GM12878 (cell line): ENCODE measurements around the gene UACA. TPM values are rescaled to one million over a fixed set of nuclear protein-coding genes. Genes with fewer than 3 reads are reported as not detected.

Source experiments
- ATAC-seq: fragments of 200-7000 bp; cut with Tn5 transposase; 3 replicates; pipeline ENCODE4 v1.9.1; 2020; ENCODE audit warnings: mild to moderate bottlenecking, moderate library complexity
- BruUV-seq: library from RNA; stranded (reverse); fragments of 400-500 nt; replicated peaks from 2 replicates; lab custom pipeline; 2021; lab: Mats Ljungman, UMichigan
- CTCF ChIA-PET: fragments of 300-600 bp; sonication (Branson Sonifier 250); formaldehyde crosslinking; extraction: SDS; loops from one replicate; lab custom pipeline; 2021; ENCODE audit warnings: inconsistent platforms; lab: Yijun Ruan, JAX
- POLR2A ChIA-PET: fragments of 350-600 bp; formaldehyde crosslinking; extraction: SDS; loops from one replicate; lab custom pipeline; 2021; ENCODE audit warnings: inconsistent platforms; lab: Charles Lee
- RAD21 ChIA-PET: fragments of 300-600 bp; sonication (Branson Sonifier 250); formaldehyde crosslinking; loops from one replicate; lab custom pipeline; 2023; ENCODE audit warnings: antibody characterized with exemption; ENCODE audit not compliant: unreplicated experiment; lab: Charles Lee
- SMC1A ChIA-PET: fragments of 300-600 bp; sonication (Branson Sonifier 250); formaldehyde crosslinking; loops from one replicate; lab custom pipeline; 2023; ENCODE audit not compliant: unreplicated experiment, uncharacterized antibody; lab: Charles Lee
- DNase-seq: peaks from one replicate; pipeline ENCODE4 v3.0.0-alpha.2; 2011; ENCODE audit warnings: low read depth, low spot score
- FAIRE-seq: peaks from 3 replicates; lab custom pipeline; 2011; peaks lifted over from hg19 to GRCh38; lab: Jason Lieb, UNC
- H2AFZ ChIP-seq: 2 replicates; pipeline ENCODE4 v1.6.0; 2011; ENCODE audit warnings: low read depth, low read length, control low read depth; ENCODE audit not compliant: control insufficient read depth
- H3K27ac ChIP-seq: 2 replicates; pipeline ENCODE4 v1.5.1; 2011; ENCODE audit warnings: control low read depth; ENCODE audit not compliant: control insufficient read depth, insufficient read depth
- H3K27me3 ChIP-seq, 2 experiments: replicated peaks in 1 of 2; 2 replicates each; pipeline versions ENCODE4 v1.6.0 to v1.6.1; 2011; ENCODE audit warnings: low read length in 1 of 2; ENCODE audit not compliant: control insufficient read depth in 2 of 2, insufficient read depth in 2 of 2
- H3K36me3 ChIP-seq, 2 experiments: 2 replicates each; pipeline ENCODE4 v1.5.1; 2011; ENCODE audit warnings: low read length in 1 of 2; ENCODE audit not compliant: control insufficient read depth in 2 of 2, insufficient read depth in 2 of 2
- H3K4me1 ChIP-seq: 2 replicates; pipeline ENCODE4 v1.6.1; 2011; ENCODE audit warnings: mild to moderate bottlenecking, low read length, moderate library complexity, mixed read lengths; ENCODE audit not compliant: control insufficient read depth, insufficient read depth
- H3K4me2 ChIP-seq: 2 replicates; pipeline ENCODE4 v1.6.0; 2011; ENCODE audit warnings: control low read depth; ENCODE audit not compliant: control insufficient read depth, insufficient read depth
- H3K4me3 ChIP-seq: fragments of 200-600 bp; sonication (generic); 2 replicates; pipeline ENCODE4 v1.5.1; 2016
- H3K79me2 ChIP-seq: 2 replicates; pipeline ENCODE4 v1.6.0; 2011; ENCODE audit warnings: low read length; ENCODE audit not compliant: control insufficient read depth, insufficient read depth
- H3K9ac ChIP-seq: 2 replicates; pipeline ENCODE4 v1.8.0; 2011; ENCODE audit warnings: low read length, control low read depth, mixed read lengths; ENCODE audit not compliant: control insufficient read depth, insufficient read depth
- H3K9me3 ChIP-seq: replicated peaks from 3 replicates; pipeline ENCODE4 v1.5.1; 2011; ENCODE audit warnings: mild to moderate bottlenecking, low read length; ENCODE audit not compliant: control insufficient read depth, insufficient read depth
- H4K20me1 ChIP-seq: 2 replicates; pipeline ENCODE4 v1.6.0; 2011; ENCODE audit not compliant: control insufficient read depth, insufficient read depth
- KDM1A ChIP-seq: fragments of 200-600 bp; sonication (generic); IDR thresholded peaks from 2 replicates; pipeline ENCODE4 v1.6.1; 2016; ENCODE audit warnings: borderline replicate concordance
- SRF ChIP-seq, 2 experiments: IDR thresholded peaks; 2 replicates each; pipeline ENCODE4 v1.6.1; 2011; ENCODE audit warnings: low read depth in 2 of 2, low read length in 2 of 2, mild to moderate bottlenecking in 1 of 2, moderate library complexity in 1 of 2
- SUPT20H ChIP-seq: IDR thresholded peaks from 2 replicates; pipeline ENCODE4 v1.6.1; 2011; ENCODE audit warnings: low read depth, mild to moderate bottlenecking, low read length, moderate library complexity, borderline replicate concordance; ENCODE audit not compliant: control insufficient read depth
- WGBS: methylation state at CpG from one replicate; pipeline ENCODE4 v1.1.6; 2016; ENCODE audit warnings: low lambda C conversion rate; ENCODE audit not compliant: insufficient replicate concordance, insufficient coverage; ENCODE audit errors: missing lambda C conversion rate; 5-methylcytosine and 5-hydroxymethylcytosine counted together
- in situ Hi-C: fragments of 300-500 bp; cut with MboI; formaldehyde crosslinking; loops from 9 replicates; pipeline ENCODE4 v1.14.3; 2018; ENCODE audit warnings: mixed read lengths
- intact Hi-C: fragments of 100-400 bp; cut with micrococcal nuclease; formaldehyde crosslinking; loops from one replicate; pipeline ENCODE4 v1.14.2; 2022; ENCODE audit not compliant: unreplicated experiment
- polyA plus RNA-seq, 11 experiments: library from polyadenylated mRNA; depleted of rRNA in 4 of 11; unstranded in 6 of 11; stranded (reverse) in 5 of 11; fragments of >200 nt; fragmentation: Nextera tagmentation in 4 of 11; fragmentation: Illumina TruSeq in 1 of 11; extraction: Ambion mirVana in 4 of 11; extraction: Trizol in 1 of 11; gene quantifications; 1 replicate in 1 of 11; 2 replicates in 10 of 11; pipeline versions ENCODE4 v1.2.1 to v1.2.3, GENCODE V29; 2011 to 2016; ENCODE audit warnings: inconsistent platforms in 2 of 11, missing spikeins in 2 of 11, low read depth in 1 of 11
- total RNA-seq, 4 experiments: library from RNA; depleted of rRNA in 3 of 4; stranded (reverse); fragments of >200 nt in 3 of 4; fragmentation: Illumina TruSeq in 1 of 4; extraction: Trizol in 1 of 4; gene quantifications; 2 replicates each; pipeline versions ENCODE4 v1.2.1 to v1.2.3, GENCODE V29; 2013 to 2021
- TF ChIP-seq, protein P1 (sequence below): fragments of 450-650 bp; IDR thresholded peaks from 2 replicates; pipeline ENCODE4 v1.6.1; 2017; ENCODE audit warnings: mild to moderate bottlenecking, moderate library complexity
- TF ChIP-seq, protein P2 (sequence below): fragments of 450-650 bp; IDR thresholded peaks from 2 replicates; pipeline ENCODE4 v1.6.1; 2018; ENCODE audit warnings: mild to moderate bottlenecking, low read depth, moderate library complexity; ENCODE audit not compliant: partially characterized antibody

The UACA gene
- total and polyA plus RNA-seq, 10 of the 15 experiments (the other 5 are each of a cell fraction or from before 2014, with no cell fraction given) = 0.30 to 4.0 (median 2.0) TPM

DNA sequence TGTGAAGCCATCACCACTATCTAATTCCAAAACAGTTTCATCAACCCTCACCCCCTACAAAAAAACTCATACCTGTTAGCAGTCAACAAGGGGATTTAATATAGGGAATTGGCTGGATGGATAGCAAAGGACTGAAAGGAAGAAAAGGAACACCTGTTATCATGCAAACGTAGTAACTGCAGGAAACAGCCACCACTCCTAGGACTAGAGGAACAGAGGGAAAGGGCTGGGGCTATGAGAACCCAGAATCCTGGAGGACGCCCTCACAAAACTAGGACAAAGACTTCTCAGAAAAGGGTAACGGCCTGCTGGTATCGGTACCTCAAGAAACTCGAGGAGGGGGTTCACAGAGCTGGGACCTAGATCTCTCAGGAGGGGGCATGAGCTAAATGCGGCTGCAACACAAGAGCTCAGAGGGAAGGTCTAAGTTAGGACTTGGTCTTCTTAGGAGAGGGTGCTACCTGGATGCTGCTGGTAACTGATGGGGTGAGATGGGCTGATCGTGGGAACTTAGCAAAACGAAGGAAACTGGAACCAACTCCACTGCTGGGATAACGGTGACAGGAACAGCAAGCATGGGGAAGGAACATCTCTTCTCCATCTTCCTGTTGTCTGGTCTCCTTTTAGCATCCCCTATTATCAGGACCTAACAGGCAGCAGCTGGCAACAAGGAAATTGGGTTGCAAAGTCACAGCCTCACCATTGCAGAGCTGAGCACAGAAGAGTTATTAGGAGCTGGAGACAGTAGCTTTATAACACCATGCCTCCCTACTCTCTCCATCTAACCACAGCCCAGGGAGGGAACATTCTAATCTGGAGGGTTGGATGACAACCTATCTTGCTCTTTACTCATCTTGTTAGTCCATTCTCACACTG lies 147.7 kb downstream of the UACA start:
- DNase-seq = no peak
- Histone ChIP-seq H3K79me2 (no peaks in the 10 kb centered on the region), H3K9me3 (no peaks in the 10 kb centered on the region; the same call in 1 of the 3 replicates), H3K9ac (no peak overlapping the region), H3K4me2 (no peak overlapping the region), H3K4me3 (no peak overlapping the region), H3K36me3 (no peaks in the 10 kb centered on the region), H3K4me1 (no peaks in the 10 kb centered on the region), H3K27me3 (peaks cover 0 to 3% of the 10 kb centered on the region in 2 experiments; a peak in 1 of 4 replicates), H2AFZ (no peak overlapping the region), H3K27ac (no peak overlapping the region), H4K20me1 (no peaks in the 10 kb centered on the region)
- BruUV-seq = no TSS peak
- ChIA-PET SMC1A (no interaction called here), RAD21 (no interaction called here), POLR2A (no interaction called here), CTCF (no interaction called here)
- no peak for ATAC-seq
- TF ChIP-seq KDM1A (no peak), SUPT20H (no peak), SRF (IDR thresholded peaks at IDR 0.05; ENCODE audit: low read depth in 2 of 2, low read length in 2 of 2) (no peak)
- TF ChIP-seq, protein P1, sequence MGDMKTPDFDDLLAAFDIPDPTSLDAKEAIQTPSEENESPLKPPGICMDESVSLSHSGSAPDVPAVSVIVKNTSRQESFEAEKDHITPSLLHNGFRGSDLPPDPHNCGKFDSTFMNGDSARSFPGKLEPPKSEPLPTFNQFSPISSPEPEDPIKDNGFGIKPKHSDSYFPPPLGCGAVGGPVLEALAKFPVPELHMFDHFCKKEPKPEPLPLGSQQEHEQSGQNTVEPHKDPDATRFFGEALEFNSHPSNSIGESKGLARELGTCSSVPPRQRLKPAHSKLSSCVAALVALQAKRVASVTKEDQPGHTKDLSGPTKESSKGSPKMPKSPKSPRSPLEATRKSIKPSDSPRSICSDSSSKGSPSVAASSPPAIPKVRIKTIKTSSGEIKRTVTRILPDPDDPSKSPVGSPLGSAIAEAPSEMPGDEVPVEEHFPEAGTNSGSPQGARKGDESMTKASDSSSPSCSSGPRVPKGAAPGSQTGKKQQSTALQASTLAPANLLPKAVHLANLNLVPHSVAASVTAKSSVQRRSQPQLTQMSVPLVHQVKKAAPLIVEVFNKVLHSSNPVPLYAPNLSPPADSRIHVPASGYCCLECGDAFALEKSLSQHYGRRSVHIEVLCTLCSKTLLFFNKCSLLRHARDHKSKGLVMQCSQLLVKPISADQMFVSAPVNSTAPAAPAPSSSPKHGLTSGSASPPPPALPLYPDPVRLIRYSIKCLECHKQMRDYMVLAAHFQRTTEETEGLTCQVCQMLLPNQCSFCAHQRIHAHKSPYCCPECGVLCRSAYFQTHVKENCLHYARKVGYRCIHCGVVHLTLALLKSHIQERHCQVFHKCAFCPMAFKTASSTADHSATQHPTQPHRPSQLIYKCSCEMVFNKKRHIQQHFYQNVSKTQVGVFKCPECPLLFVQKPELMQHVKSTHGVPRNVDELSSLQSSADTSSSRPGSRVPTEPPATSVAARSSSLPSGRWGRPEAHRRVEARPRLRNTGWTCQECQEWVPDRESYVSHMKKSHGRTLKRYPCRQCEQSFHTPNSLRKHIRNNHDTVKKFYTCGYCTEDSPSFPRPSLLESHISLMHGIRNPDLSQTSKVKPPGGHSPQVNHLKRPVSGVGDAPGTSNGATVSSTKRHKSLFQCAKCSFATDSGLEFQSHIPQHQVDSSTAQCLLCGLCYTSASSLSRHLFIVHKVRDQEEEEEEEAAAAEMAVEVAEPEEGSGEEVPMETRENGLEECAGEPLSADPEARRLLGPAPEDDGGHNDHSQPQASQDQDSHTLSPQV = no peak
- TF ChIP-seq, protein P2, sequence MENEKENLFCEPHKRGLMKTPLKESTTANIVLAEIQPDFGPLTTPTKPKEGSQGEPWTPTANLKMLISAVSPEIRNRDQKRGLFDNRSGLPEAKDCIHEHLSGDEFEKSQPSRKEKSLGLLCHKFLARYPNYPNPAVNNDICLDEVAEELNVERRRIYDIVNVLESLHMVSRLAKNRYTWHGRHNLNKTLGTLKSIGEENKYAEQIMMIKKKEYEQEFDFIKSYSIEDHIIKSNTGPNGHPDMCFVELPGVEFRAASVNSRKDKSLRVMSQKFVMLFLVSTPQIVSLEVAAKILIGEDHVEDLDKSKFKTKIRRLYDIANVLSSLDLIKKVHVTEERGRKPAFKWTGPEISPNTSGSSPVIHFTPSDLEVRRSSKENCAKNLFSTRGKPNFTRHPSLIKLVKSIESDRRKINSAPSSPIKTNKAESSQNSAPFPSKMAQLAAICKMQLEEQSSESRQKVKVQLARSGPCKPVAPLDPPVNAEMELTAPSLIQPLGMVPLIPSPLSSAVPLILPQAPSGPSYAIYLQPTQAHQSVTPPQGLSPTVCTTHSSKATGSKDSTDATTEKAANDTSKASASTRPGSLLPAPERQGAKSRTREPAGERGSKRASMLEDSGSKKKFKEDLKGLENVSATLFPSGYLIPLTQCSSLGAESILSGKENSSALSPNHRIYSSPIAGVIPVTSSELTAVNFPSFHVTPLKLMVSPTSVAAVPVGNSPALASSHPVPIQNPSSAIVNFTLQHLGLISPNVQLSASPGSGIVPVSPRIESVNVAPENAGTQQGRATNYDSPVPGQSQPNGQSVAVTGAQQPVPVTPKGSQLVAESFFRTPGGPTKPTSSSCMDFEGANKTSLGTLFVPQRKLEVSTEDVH = no peak
- intact Hi-C loops = no loop called here
- in situ Hi-C loops = no loop called here
- 23% methylated on average over 9 of the region's 9 CpGs for WGBS
- FAIRE-seq = no peak
